G401.6 (cell line): ENCODE data around the gene CNOT1.

Source experiments
- FAIRE-seq: peaks from 2 replicates; lab custom pipeline; 2012; peaks lifted over from hg19 to GRCh38; lab: Jason Lieb, UNC

Gene CNOT1

GRCh38 chr16:58516768-58517107 is 112.9 kb downstream of the CNOT1 start:
- FAIRE-seq: no peak

- FAIRE-seq: no peak
Observed at GRCh38 chr16:58515871-58516767, 113.5 kb downstream of the CNOT1 start.

GRCh38 chr16:58515125-58515870 is 114.3 kb downstream of the CNOT1 start, which contains the start of gene SETD6:
SETD6 (plus strand) TSS chr16:58515517; CDS start chr16:58515538, 21 bp downstream.
- no peak for FAIRE-seq

GRCh38 chr16:58513874-58514273 is 115.8 kb downstream of the CNOT1 start:
- no peak for FAIRE-seq

GRCh38 chr16:58511933-58512815 is 117.5 kb downstream of the CNOT1 start:
- no peak for FAIRE-seq

- FAIRE-seq: no peak
Observed at GRCh38 chr16:58510776-58511628, 118.6 kb downstream of the CNOT1 start.

GRCh38 chr16:58510097-58510775 is 119.4 kb downstream of the CNOT1 start:
- FAIRE-seq: no peak

- FAIRE-seq: no peak
Observed at GRCh38 chr16:58509256-58510096, 120.2 kb downstream of the CNOT1 start.

- no peak for FAIRE-seq
Observed at GRCh38 chr16:58508671-58509251, 120.9 kb downstream of the CNOT1 start.

- no peak for FAIRE-seq
Observed at GRCh38 chr16:58507963-58508670, 121.5 kb downstream of the CNOT1 start.

- FAIRE-seq: no peak
Observed at GRCh38 chr16:58507195-58507962, 122.2 kb downstream of the CNOT1 start.

- FAIRE-seq: no peak
Observed at GRCh38 chr16:58506241-58507194, 123.1 kb downstream of the CNOT1 start.

GRCh38 chr16:58503863-58504688 is 125.5 kb downstream of the CNOT1 start:
- no peak for FAIRE-seq

- no peak for FAIRE-seq
Observed at GRCh38 chr16:58503166-58503862, 126.3 kb downstream of the CNOT1 start.

- no peak for FAIRE-seq
Observed at GRCh38 chr16:58502217-58502921, 127.3 kb downstream of the CNOT1 start.
